GM12878 (cell line): ENCODE data around the gene MEIS2. TPM values are rescaled to one million over a fixed set of nuclear protein-coding genes. Genes with fewer than 3 reads are reported as not detected.

Experiments used
- ATAC-seq: fragments of 200-7000 bp; cut with Tn5 transposase; 3 replicates; pipeline ENCODE4 v1.9.1; 2020; ENCODE audit warnings: mild to moderate bottlenecking, moderate library complexity
- BruUV-seq: library from RNA; stranded (reverse); fragments of 400-500 nt; replicated peaks from 2 replicates; lab custom pipeline; 2021; lab: Mats Ljungman, UMichigan
- CTCF ChIA-PET: fragments of 300-600 bp; sonication (Branson Sonifier 250); formaldehyde crosslinking; extraction: SDS; loops from one replicate; lab custom pipeline; 2021; ENCODE audit warnings: inconsistent platforms; lab: Yijun Ruan, JAX
- POLR2A ChIA-PET: fragments of 350-600 bp; formaldehyde crosslinking; extraction: SDS; loops from one replicate; lab custom pipeline; 2021; ENCODE audit warnings: inconsistent platforms; lab: Charles Lee
- RAD21 ChIA-PET: fragments of 300-600 bp; sonication (Branson Sonifier 250); formaldehyde crosslinking; loops from one replicate; lab custom pipeline; 2023; ENCODE audit warnings: antibody characterized with exemption; ENCODE audit not compliant: unreplicated experiment; lab: Charles Lee
- SMC1A ChIA-PET: fragments of 300-600 bp; sonication (Branson Sonifier 250); formaldehyde crosslinking; loops from one replicate; lab custom pipeline; 2023; ENCODE audit not compliant: unreplicated experiment, uncharacterized antibody; lab: Charles Lee
- DNase-seq: peaks from one replicate; pipeline ENCODE4 v3.0.0-alpha.2; 2011; ENCODE audit warnings: low read depth, low spot score
- FAIRE-seq: peaks from 3 replicates; lab custom pipeline; 2011; peaks lifted over from hg19 to GRCh38; lab: Jason Lieb, UNC
- H2AFZ ChIP-seq: 2 replicates; pipeline ENCODE4 v1.6.0; 2011; ENCODE audit warnings: low read depth, low read length, control low read depth; ENCODE audit not compliant: control insufficient read depth
- H3K27ac ChIP-seq: 2 replicates; pipeline ENCODE4 v1.5.1; 2011; ENCODE audit warnings: control low read depth; ENCODE audit not compliant: control insufficient read depth, insufficient read depth
- H3K27me3 ChIP-seq, 2 experiments: replicated peaks in 1 of 2; 2 replicates each; pipeline versions ENCODE4 v1.6.0 to v1.6.1; 2011; ENCODE audit warnings: low read length in 1 of 2; ENCODE audit not compliant: control insufficient read depth in 2 of 2, insufficient read depth in 2 of 2
- H3K36me3 ChIP-seq, 2 experiments: 2 replicates each; pipeline ENCODE4 v1.5.1; 2011; ENCODE audit warnings: low read length in 1 of 2; ENCODE audit not compliant: control insufficient read depth in 2 of 2, insufficient read depth in 2 of 2
- H3K4me1 ChIP-seq: 2 replicates; pipeline ENCODE4 v1.6.1; 2011; ENCODE audit warnings: mild to moderate bottlenecking, low read length, moderate library complexity, mixed read lengths; ENCODE audit not compliant: control insufficient read depth, insufficient read depth
- H3K4me2 ChIP-seq: 2 replicates; pipeline ENCODE4 v1.6.0; 2011; ENCODE audit warnings: control low read depth; ENCODE audit not compliant: control insufficient read depth, insufficient read depth
- H3K4me3 ChIP-seq: fragments of 200-600 bp; sonication (generic); 2 replicates; pipeline ENCODE4 v1.5.1; 2016
- H3K79me2 ChIP-seq: 2 replicates; pipeline ENCODE4 v1.6.0; 2011; ENCODE audit warnings: low read length; ENCODE audit not compliant: control insufficient read depth, insufficient read depth
- H3K9ac ChIP-seq: 2 replicates; pipeline ENCODE4 v1.8.0; 2011; ENCODE audit warnings: low read length, control low read depth, mixed read lengths; ENCODE audit not compliant: control insufficient read depth, insufficient read depth
- H3K9me3 ChIP-seq: replicated peaks from 3 replicates; pipeline ENCODE4 v1.5.1; 2011; ENCODE audit warnings: mild to moderate bottlenecking, low read length; ENCODE audit not compliant: control insufficient read depth, insufficient read depth
- H4K20me1 ChIP-seq: 2 replicates; pipeline ENCODE4 v1.6.0; 2011; ENCODE audit not compliant: control insufficient read depth, insufficient read depth
- BACH1 ChIP-seq: fragments of 450-650 bp; IDR thresholded peaks from 2 replicates; pipeline ENCODE4 v1.6.1; 2017; ENCODE audit warnings: mild to moderate bottlenecking, borderline replicate concordance
- CBFB ChIP-seq: IDR thresholded peaks from 2 replicates; pipeline ENCODE4 v1.6.1; 2016; ENCODE audit warnings: antibody characterized with exemption, low read depth
- EED ChIP-seq: sonication (generic); IDR thresholded peaks from 2 replicates; pipeline ENCODE4 v1.6.1; 2016; ENCODE audit warnings: antibody characterized with exemption, low read depth
- GABPA ChIP-seq: IDR thresholded peaks from 2 replicates; pipeline ENCODE4 v1.6.1; 2014; ENCODE audit warnings: antibody characterized with exemption, low read depth, mild to moderate bottlenecking, inconsistent platforms
- HCFC1 ChIP-seq: fragments of 150-350 bp; IDR thresholded peaks from 2 replicates; pipeline ENCODE4 v1.6.1; 2014; ENCODE audit warnings: low read length
- HSF1 ChIP-seq: fragments of 150-350 bp; IDR thresholded peaks from 2 replicates; pipeline ENCODE4 v1.6.1; 2014; ENCODE audit warnings: mild to moderate bottlenecking, low read depth, low read length
- MYB ChIP-seq: fragments of 150-350 bp; IDR thresholded peaks from 2 replicates; pipeline ENCODE4 v1.6.1; 2014; ENCODE audit warnings: mild to moderate bottlenecking, low read depth, low read length, borderline replicate concordance
- NFIC ChIP-seq: IDR thresholded peaks from 2 replicates; pipeline ENCODE4 v1.6.1; 2012; ENCODE audit warnings: low read depth, mild to moderate bottlenecking, inconsistent platforms, low read length, moderate library complexity
- NFYA ChIP-seq: IDR thresholded peaks from 2 replicates; pipeline ENCODE4 v1.6.1; 2011; ENCODE audit warnings: low read depth, mild to moderate bottlenecking, low read length, improper control_type of control experiment, borderline replicate concordance
- POLR2AphosphoS5 ChIP-seq: IDR thresholded peaks from 2 replicates; pipeline ENCODE4 v1.6.1; 2011; ENCODE audit warnings: mild to moderate bottlenecking, low read length, inconsistent platforms
- SIX5 ChIP-seq: IDR thresholded peaks from 2 replicates; pipeline ENCODE4 v1.6.1; 2011; ENCODE audit warnings: mild to moderate bottlenecking, low read depth, low read length, moderate library complexity; ENCODE audit not compliant: severe bottlenecking
- SMARCA5 ChIP-seq: fragments of 450-650 bp; IDR thresholded peaks from 2 replicates; pipeline ENCODE4 v1.6.1; 2017; ENCODE audit warnings: mild to moderate bottlenecking
- SMC3 ChIP-seq: IDR thresholded peaks from 2 replicates; pipeline ENCODE4 v1.6.1; 2011; ENCODE audit warnings: low read length, improper control_type of control experiment, borderline replicate concordance
- SP1 ChIP-seq: IDR thresholded peaks from one replicate; pipeline ENCODE4 v1.6.1; 2011; ENCODE audit warnings: low read depth, low read length
- YBX1 ChIP-seq: fragments of 450-650 bp; IDR thresholded peaks from 2 replicates; pipeline ENCODE4 v1.6.1; 2016; ENCODE audit warnings: antibody characterized with exemption
- ZNF274 ChIP-seq: IDR thresholded peaks from one replicate; pipeline ENCODE4 v1.8.0; 2011; ENCODE audit not compliant: insufficient read length, insufficient read depth
- ZSCAN29 ChIP-seq: fragments of 450-650 bp; IDR thresholded peaks from 2 replicates; pipeline ENCODE4 v1.6.1; 2017; ENCODE audit warnings: mild to moderate bottlenecking, moderate library complexity
- ZZZ3 ChIP-seq: IDR thresholded peaks from 2 replicates; pipeline ENCODE4 v1.6.1; 2011; ENCODE audit warnings: low read depth; ENCODE audit not compliant: control insufficient read depth, insufficient read length
- WGBS: methylation state at CpG from one replicate; pipeline ENCODE4 v1.1.6; 2016; ENCODE audit warnings: low lambda C conversion rate; ENCODE audit not compliant: insufficient replicate concordance, insufficient coverage; ENCODE audit errors: missing lambda C conversion rate; 5-methylcytosine and 5-hydroxymethylcytosine counted together
- in situ Hi-C: fragments of 300-500 bp; cut with MboI; formaldehyde crosslinking; loops from 9 replicates; pipeline ENCODE4 v1.14.3; 2018; ENCODE audit warnings: mixed read lengths
- intact Hi-C: fragments of 100-400 bp; cut with micrococcal nuclease; formaldehyde crosslinking; loops from one replicate; pipeline ENCODE4 v1.14.2; 2022; ENCODE audit not compliant: unreplicated experiment
- polyA plus RNA-seq, 11 experiments: library from polyadenylated mRNA; depleted of rRNA in 4 of 11; unstranded in 6 of 11; stranded (reverse) in 5 of 11; fragments of >200 nt; fragmentation: Nextera tagmentation in 4 of 11; fragmentation: Illumina TruSeq in 1 of 11; extraction: Ambion mirVana in 4 of 11; extraction: Trizol in 1 of 11; gene quantifications; 1 replicate in 1 of 11; 2 replicates in 10 of 11; pipeline versions ENCODE4 v1.2.1 to v1.2.3, GENCODE V29; 2011 to 2016; ENCODE audit warnings: inconsistent platforms in 2 of 11, missing spikeins in 2 of 11, low read depth in 1 of 11
- total RNA-seq, 4 experiments: library from RNA; depleted of rRNA in 3 of 4; stranded (reverse); fragments of >200 nt in 3 of 4; fragmentation: Illumina TruSeq in 1 of 4; extraction: Trizol in 1 of 4; gene quantifications; 2 replicates each; pipeline versions ENCODE4 v1.2.1 to v1.2.3, GENCODE V29; 2013 to 2021

MEIS2 gene
- total and polyA plus RNA-seq, 10 of the 15 experiments (the other 5 are each of a cell fraction or from before 2014, with no cell fraction given): 9.2 to 54.0 (median 20.4) TPM

- Histone ChIP-seq H3K27me3 (no peaks in the 10 kb centered on the region), H3K4me1 (no peaks in the 10 kb centered on the region), H3K4me3 (no peak overlapping the region), H3K9me3 (no peaks in the 10 kb centered on the region), H3K36me3 (no peaks in the 10 kb centered on the region), H3K27ac (no peak overlapping the region), H3K9ac (no peak overlapping the region), H4K20me1 (no peaks in the 10 kb centered on the region), H2AFZ (no peak overlapping the region), H3K79me2 (no peaks in the 10 kb centered on the region), H3K4me2 (no peak overlapping the region)
- no peak for DNase-seq
- intact Hi-C loops: no loop called here
- in situ Hi-C loops: no loop called here
- BruUV-seq: no TSS peak
- TF ChIP-seq SMARCA5 (no peak), HSF1 (no peak), ZZZ3 (no peak), SMC3 (no peak), HCFC1 (no peak), ZNF274 (no peak), SP1 (no peak), SIX5 (no peak), GABPA (no peak), EED (no peak), MYB (no peak), POLR2AphosphoS5 (no peak), ZSCAN29 (no peak), YBX1 (no peak), CBFB (no peak), BACH1 (no peak), NFYA (no peak), NFIC (no peak)
- ChIA-PET POLR2A (interaction anchor here (0.7 to 1.6 kb wide), 4 partner anchors 10 to 32 kb away, joined by 3 to 4 read pairs (median 4); no protein-coding TSS in a partner anchor), RAD21 (no interaction called here), SMC1A (interaction anchor here (1.3 to 4.4 kb wide), 6 partner anchors 11 to 79 kb away, joined by 3 to 45 read pairs (median 4); no protein-coding TSS in a partner anchor), CTCF (interaction anchor here (1.3 kb wide), 1 partner anchor 27 kb away, joined by 4 read pairs; no protein-coding TSS in a partner anchor)
- WGBS: 59% methylated on average over 12 of the region's 12 CpGs
- no peak; the same call in 2 of the 3 replicates for ATAC-seq
- FAIRE-seq: no peak
Observed at GRCh38 chr15:37045859-37046740, 54.2 kb downstream of the MEIS2 start.
